Measurements from ENCODE around the gene FXYD1. TPM values are rescaled to one million over a fixed set of nuclear protein-coding genes. Genes with fewer than 3 reads are reported as not detected.

The FXYD1 gene
- polyA plus RNA-seq, 4 donors, result 15.4 to 32.1 (median 24.9) TPM

DNA sequence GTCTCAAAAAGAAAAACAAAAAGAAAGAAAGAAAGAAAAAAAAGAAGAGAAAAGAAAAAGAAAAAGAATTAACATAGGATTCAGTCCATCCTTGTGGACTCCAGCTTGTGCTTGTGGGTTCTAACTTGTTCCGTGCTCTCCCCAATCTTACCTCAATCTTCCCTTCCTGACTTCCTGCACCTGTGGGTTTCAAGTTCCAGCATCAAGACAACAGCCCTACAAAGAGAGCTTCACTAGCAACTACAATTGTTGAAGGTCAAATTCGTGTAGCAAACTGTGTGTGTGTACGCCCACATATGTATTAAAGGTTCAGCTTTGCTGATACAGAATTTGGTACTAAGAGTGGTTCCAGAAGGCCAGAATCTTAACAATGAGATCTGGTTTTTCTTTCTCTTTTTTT, 41.2 kb downstream of the FXYD1 start:
- no peak for DNase-seq (ENCODE audit: low read depth in 4 of 4, low spot score in 2 of 4)

DNA sequence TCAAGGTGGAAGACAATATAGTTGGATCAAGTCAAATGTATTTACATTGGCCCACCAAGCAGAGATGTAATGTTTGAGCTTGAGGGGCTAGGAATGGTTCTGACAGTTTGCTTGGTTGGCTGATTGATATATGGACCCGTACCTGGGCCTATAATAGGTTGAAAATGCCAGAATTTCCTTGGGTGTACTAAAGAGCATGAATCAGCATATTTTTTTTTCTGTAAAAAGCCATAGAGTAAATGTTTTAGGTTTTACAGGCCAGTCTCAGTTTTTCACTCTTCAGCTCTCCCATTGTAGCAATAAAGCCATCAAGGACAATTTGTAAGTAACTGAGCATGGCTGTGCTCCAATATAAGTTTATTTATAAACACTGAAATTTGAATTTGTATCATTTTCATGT, 42.8 kb downstream of the FXYD1 start:
- no peak for DNase-seq (ENCODE audit: low read depth in 4 of 4, low spot score in 2 of 4)

- no peak for DNase-seq (ENCODE audit: low read depth in 4 of 4, low spot score in 2 of 4)
Measured at GRCh38 chr19:35184267-35184666, 45.6 kb downstream of the FXYD1 start.

DNA sequence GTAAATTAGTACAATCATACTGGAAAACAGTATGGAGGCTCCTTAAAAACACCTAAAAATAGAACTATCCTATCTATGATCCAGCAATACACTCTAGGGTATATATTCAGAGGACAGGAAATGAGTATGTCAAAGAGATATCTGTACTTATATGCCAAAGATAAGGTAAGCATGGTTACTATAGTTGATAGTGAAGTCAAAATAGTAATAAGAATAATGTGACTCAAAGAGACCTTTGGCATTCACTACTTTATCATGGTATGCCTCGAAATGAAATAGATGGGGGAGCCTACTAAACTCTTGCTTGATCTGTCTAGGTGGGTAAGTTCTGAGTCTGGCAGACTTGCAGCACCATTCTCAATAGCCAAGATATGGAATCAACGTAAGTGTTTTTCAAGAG, 46.3 kb downstream of the FXYD1 start:
- no peak for DNase-seq (ENCODE audit: low read depth in 4 of 4, low spot score in 2 of 4)

Other genes with a start within 250 kb of the FXYD1 start
- 1 to 10 TPM; 5.6 to 7.9 (median 7.2) TPM for gene ZNF30, start 211.9 kb upstream of the FXYD1 start, polyA plus RNA-seq (ENCODE audit: insufficient read length in 4 of 4)
- 1 to 10 TPM; 5.3 to 7.2 (median 6.1) TPM for gene ZNF792, start 174.6 kb upstream of the FXYD1 start, polyA plus RNA-seq (ENCODE audit: insufficient read length in 4 of 4)
- 10 to 100 TPM; 48.1 to 87.2 (median 61.3) TPM for gene GRAMD1A, start 138.5 kb upstream of the FXYD1 start, polyA plus RNA-seq (ENCODE audit: insufficient read length in 4 of 4)
- 1 to 10 TPM in 3 of 4 donors, under 1 TPM in 1; 0.41 to 1.4 (median 1.4) TPM for gene SCN1B, start 108.4 kb upstream of the FXYD1 start, polyA plus RNA-seq (ENCODE audit: insufficient read length in 4 of 4)
- 100 to 1,000 TPM in 3 of 4 donors, 10 to 100 TPM in 1; 88.9 to 122 (median 112) TPM for gene HPN, start 97.1 kb upstream of the FXYD1 start, polyA plus RNA-seq (ENCODE audit: insufficient read length in 4 of 4)
- gene FXYD3, start 23.0 kb upstream of the FXYD1 start, polyA plus RNA-seq (ENCODE audit: insufficient read length in 4 of 4), result 10 to 100 TPM; 16.2 to 25.3 (median 19.5) TPM
- 1 to 10 TPM; 2.9 to 4.0 (median 3.3) TPM for gene LGI4, start 3.8 kb upstream of the FXYD1 start, polyA plus RNA-seq (ENCODE audit: insufficient read length in 4 of 4)
- 1 to 10 TPM in 2 of 4 donors, under 1 TPM in 2; 0.44 to 2.2 (median 1.3) TPM for gene FXYD7, start 4.4 kb downstream of the FXYD1 start, polyA plus RNA-seq (ENCODE audit: insufficient read length in 4 of 4)
- 10 to 100 TPM; 19.5 to 33.3 (median 25.7) TPM for gene FXYD5, start 15.9 kb downstream of the FXYD1 start, polyA plus RNA-seq (ENCODE audit: insufficient read length in 4 of 4)
- gene FAM187B, start 89.9 kb downstream of the FXYD1 start, polyA plus RNA-seq (ENCODE audit: insufficient read length in 4 of 4), result not detected
- gene LSR, start 110.2 kb downstream of the FXYD1 start, polyA plus RNA-seq (ENCODE audit: insufficient read length in 4 of 4), result 10 to 100 TPM; 49.9 to 73.2 (median 59.6) TPM
- 100 to 1,000 TPM; 160 to 193 (median 172) TPM for gene USF2, start 130.1 kb downstream of the FXYD1 start, polyA plus RNA-seq (ENCODE audit: insufficient read length in 4 of 4)
- gene HAMP, start 143.7 kb downstream of the FXYD1 start, polyA plus RNA-seq (ENCODE audit: insufficient read length in 4 of 4), result under 1 TPM; 0.09 to 0.92 (median 0.30) TPM
- gene MAG, start 153.3 kb downstream of the FXYD1 start, polyA plus RNA-seq (ENCODE audit: insufficient read length in 4 of 4), result 10 to 100 TPM in 1 of 4 donors, 1 to 10 TPM in 3; 2.6 to 15.5 (median 5.6) TPM
- gene CD22, start 190.4 kb downstream of the FXYD1 start, polyA plus RNA-seq (ENCODE audit: insufficient read length in 4 of 4), result 10 to 100 TPM in 2 of 4 donors, 1 to 10 TPM in 2; 6.3 to 51.9 (median 12.3) TPM
- under 1 TPM; 0.06 to 0.87 (median 0.64) TPM for gene FFAR1, start 209.1 kb downstream of the FXYD1 start, polyA plus RNA-seq (ENCODE audit: insufficient read length in 4 of 4)
- gene FFAR3, start 219.6 kb downstream of the FXYD1 start, polyA plus RNA-seq (ENCODE audit: insufficient read length in 4 of 4), result under 1 TPM in 3 of 4 donors, not detected in 1; 0.13 to 0.19 (median 0.17) TPM
- gene GPR42, start 232.2 kb downstream of the FXYD1 start, polyA plus RNA-seq (ENCODE audit: insufficient read length in 4 of 4), result under 1 TPM in 1 of 4 donors, not detected in 3; 0.23 TPM